Heart right ventricle (tissue), 16 donors: Measurements from ENCODE around the gene CCM2. TPM values are rescaled to one million over a fixed set of nuclear protein-coding genes. Genes with fewer than 3 reads are reported as not detected.

ENCODE experiments used
- ATAC-seq, 8 donors: fragments of 200-7000 bp; cut with Tn5 transposase; one replicate each; pipeline ENCODE4 v1.9.1; 2020; ENCODE audit warnings: mild to moderate bottlenecking in 8 of 8, moderate library complexity in 8 of 8, moderate number of reproducible peaks in 1 of 8
- DNase-seq, 2 donors: peaks; one replicate each; pipeline ENCODE4 v3.0.0-alpha.2; 2020
- H3K27ac ChIP-seq, 10 donors: fragments of 200-600 bp; sonication (generic) in 2 of 10; one replicate each; pipeline versions ENCODE4 v1.5.0 to v1.8.0; 2020 to 2022; ENCODE audit warnings: mild to moderate bottlenecking in 3 of 10
- H3K27me3 ChIP-seq, 7 donors: fragments of 200-600 bp; one replicate each; pipeline ENCODE4 v1.8.0; 2021 to 2022; ENCODE audit warnings: mild to moderate bottlenecking in 2 of 7
- H3K36me3 ChIP-seq, 9 donors: fragments of 200-600 bp; sonication (generic) in 1 of 9; one replicate each; pipeline versions ENCODE4 v1.5.0 to v1.8.0; 2020 to 2022; ENCODE audit warnings: mild to moderate bottlenecking in 2 of 9
- H3K4me1 ChIP-seq, 9 donors: fragments of 200-600 bp; sonication (generic) in 1 of 9; one replicate each; pipeline versions ENCODE4 v1.5.0 to v1.8.0; 2020 to 2022; ENCODE audit warnings: mild to moderate bottlenecking in 4 of 9
- H3K4me3 ChIP-seq, 10 donors: fragments of 200-600 bp; sonication (generic) in 2 of 10; one replicate each; pipeline versions ENCODE4 v1.5.0 to v1.8.0; 2020 to 2022; ENCODE audit warnings: mild to moderate bottlenecking in 7 of 10, moderate library complexity in 2 of 10
- H3K9me3 ChIP-seq, 11 donors: fragments of 200-600 bp in 10 of 11; sonication (generic) in 2 of 11; one replicate each; pipeline versions ENCODE4 v1.5.0 to v1.8.0; 2013 to 2022; ENCODE audit warnings: mild to moderate bottlenecking in 2 of 11, control low read depth in 1 of 11, moderate library complexity in 1 of 11
- CTCF ChIP-seq, 9 donors: fragments of 200-600 bp; sonication (generic) in 2 of 9; IDR thresholded peaks; one replicate each; pipeline versions ENCODE4 v1.5.0 to v1.8.0; 2021 to 2022; ENCODE audit warnings: antibody characterized with exemption in 9 of 9, mild to moderate bottlenecking in 5 of 9, moderate library complexity in 1 of 9
- WGBS, 2 donors: extraction: QIAGEN DNeasy Blood & Tissue Kit; methylation state at CpG; one replicate each; pipeline ENCODE4 v1.1.7; 2013; ENCODE audit warnings: inconsistent platforms in 1 of 2; 5-methylcytosine and 5-hydroxymethylcytosine counted together
- intact Hi-C, 10 donors: fragments of 100-400 bp; cut with DNase I; formaldehyde crosslinking; loops; one replicate each; pipeline versions ENCODE4 v1.11.1 to v1.14.2; 2022
- polyA plus RNA-seq, 2 donors: library from polyadenylated mRNA; stranded (reverse); fragments of 200-250 nt; gene quantifications; one replicate each; pipeline ENCODE4 v1.2.3, GENCODE V29; 2013
- total RNA-seq, 10 donors: library from RNA; stranded (reverse); fragmentation: NEBNext Ultra II Directional in 3 of 10; extraction: Animal tissue kit (Norgen Biotek cat#: 25700) in 3 of 10; gene quantifications; one replicate each; pipeline versions ENCODE4 v1.2.1 to v1.2.4, GENCODE V29; 2021 to 2023
- donor health status: Arrhythmogenic right ventricular cardiomyopathy.
- donor health status: ischemic (EF 13 %, LVEDD 7.1; RV severe dilation, severe dysfunction).
- donor health status: healthy with polysubstance abuse.
- donor health status: DM: no; HTN: yes; CAD: no.
- donor health status: DM: no; HTN: no; CAD: no.
- donor health status: ischemic (EF 25% LVEDD 6.9; RV normal size, moderate dysfunction).
- donor health status: ischemic (EF 25% LVEDD 5.7; RV mildly dilated, moderate dysfunction).
- donor health status: healthy.
- donor health status: DM: yes; HTN: yes; CAD: no.
- donor health status: Ischemic cardiomyopathy.
- donor health status: ischemic (EF 35%, LVEDD 5.7; RV mildly dilated, moderate dysfunction).
- donor health status: nonischemic (EF 11% LVEDD 7.7; RV severe dilation, severe dysfunction).
- donor health status: DM: yes; HTN: yes; CAD: no.
- donor health status: PGD.
- donor health status: ischemic (EF 29% LVEDD 5.4; RV normal size, mild dysfunction).
- donor health status: nonischemic (EF 23%, LVEDD 6.1; RV moderate dilation, normal function).

The CCM2 gene
- total and polyA plus RNA-seq, 12 donors = 21.5 to 71.1 (median 25.7) TPM

GRCh38 chr7:45082831-45083331, 82.9 kb downstream of the CCM2 start:
- intact Hi-C loops = no loop called here
- Histone ChIP-seq H3K27ac (no peak overlapping the region), H3K4me3 (no peak overlapping the region), H3K27me3 (no peaks in the 10 kb centered on the region), H3K4me1 (peaks cover 0 to 9% (median 0%) of the 10 kb centered on the region in 9 donors), H3K9me3 (no peaks in the 10 kb centered on the region), H3K36me3 (peaks cover 0 to 5% (median 0%) of the 10 kb centered on the region in 9 donors)
- no peak for TF ChIP-seq CTCF (IDR thresholded peaks at IDR 0.05)
- ATAC-seq (no peak), DNase-seq (no peak)
- 67 to 70% methylated on average over 10 of the region's 10 CpGs for WGBS, 2 donors

- Histone ChIP-seq H3K4me3 (no peak overlapping the region), H3K27me3 (peaks cover 0 to 14% (median 0%) of the 10 kb centered on the region in 7 donors), H3K36me3 (peaks cover 0 to 4% (median 0%) of the 10 kb centered on the region in 9 donors), H3K27ac (no peak overlapping the region), H3K4me1 (peaks cover 0 to 21% (median 10%) of the 10 kb centered on the region in 9 donors), H3K9me3 (no peaks in the 10 kb centered on the region)
- DNase-seq (no peak), ATAC-seq (no peak)
- TF ChIP-seq CTCF (IDR thresholded peaks at IDR 0.05) = no peak
- 62 to 65% methylated on average over 3 to 5 of the region's 5 CpGs for WGBS, 2 donors
- intact Hi-C loops = no loop called here
These were observed 84.3 kb downstream of the CCM2 start for GRCh38 chr7:45084336-45084735.

DNA sequence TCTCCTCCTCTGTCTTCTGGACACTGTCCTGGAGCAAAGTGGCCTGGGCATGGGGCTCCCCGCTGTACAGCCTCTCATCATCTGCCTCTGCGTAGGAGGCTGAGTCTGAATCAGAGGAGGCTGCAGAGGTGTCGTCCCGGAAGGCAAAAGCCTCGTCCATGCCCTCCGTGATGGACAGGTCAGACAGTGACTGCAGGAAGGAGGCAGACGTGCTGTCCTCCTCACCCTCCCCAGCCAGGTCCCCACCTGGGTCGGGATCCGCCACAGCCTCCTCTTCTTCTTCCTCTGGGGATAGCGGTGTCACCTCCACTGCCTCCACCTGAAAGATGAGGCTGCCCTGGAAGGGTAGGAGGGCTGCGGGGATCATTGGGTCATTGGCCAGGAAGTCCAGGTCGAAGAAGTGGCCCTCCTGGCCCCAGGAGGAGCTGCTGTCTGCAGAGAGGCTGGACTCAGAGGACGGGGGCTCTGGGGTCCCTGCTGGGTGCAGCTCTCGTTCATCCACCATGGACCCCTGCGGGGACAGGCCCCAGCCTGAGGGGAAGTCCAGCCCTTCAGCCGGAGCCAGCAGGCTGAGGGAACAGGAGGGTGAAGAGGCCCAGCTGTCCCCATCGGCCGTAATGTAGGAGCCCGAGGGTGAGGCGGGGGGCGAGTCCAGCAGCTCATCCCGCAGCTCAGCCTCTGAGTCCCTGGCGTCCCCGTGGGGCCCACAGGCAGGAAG, 85.1 kb downstream of the CCM2 start:
- Histone ChIP-seq H3K36me3 (peaks cover 0 to 4% (median 0%) of the 10 kb centered on the region in 9 donors), H3K9me3 (no peaks in the 10 kb centered on the region), H3K27me3 (peaks cover 0 to 22% (median 0%) of the 10 kb centered on the region in 7 donors), H3K4me1 (peaks cover 0 to 22% (median 11%) of the 10 kb centered on the region in 9 donors), H3K4me3 (no peak overlapping the region), H3K27ac (no peak overlapping the region)
- intact Hi-C loops = no loop called here
- 82 to 84% methylated on average over 24 of the region's 24 CpGs for WGBS, 2 donors
- ATAC-seq (no peak), DNase-seq (no peak)
- no peak for TF ChIP-seq CTCF (IDR thresholded peaks at IDR 0.05)

GRCh38 chr7:45085619-45086200, 85.7 kb downstream of the CCM2 start:
- Histone ChIP-seq H3K36me3 (peaks cover 0 to 4% (median 0%) of the 10 kb centered on the region in 9 donors), H3K27ac (no peak overlapping the region), H3K27me3 (peaks cover 0 to 27% (median 0%) of the 10 kb centered on the region in 7 donors), H3K4me1 (peaks cover 0 to 22% (median 11%) of the 10 kb centered on the region in 9 donors), H3K4me3 (no peak overlapping the region), H3K9me3 (no peaks in the 10 kb centered on the region)
- no peak for ATAC-seq
- DNase-seq = no peak
- no peak for TF ChIP-seq CTCF (IDR thresholded peaks at IDR 0.05)
- intact Hi-C loops = no loop called here
- WGBS, 2 donors = 86 to 87% methylated on average over 21 to 23 of the region's 23 CpGs
